IPS-18a (cell line): ENCODE data around the gene USP36.

Experiments used
- H3K27ac ChIP-seq: one replicate; pipeline ENCODE4 v1.5.1; 2013; ENCODE audit warnings: low read length
- H3K27me3 ChIP-seq: one replicate; pipeline ENCODE4 v1.6.1; 2013; ENCODE audit warnings: mild to moderate bottlenecking, low read length; ENCODE audit not compliant: control insufficient read depth, insufficient read depth
- H3K36me3 ChIP-seq: one replicate; pipeline ENCODE4 v1.6.1; 2013; ENCODE audit warnings: low read depth, low read length; ENCODE audit not compliant: control insufficient read depth
- H3K4me1 ChIP-seq: one replicate; pipeline ENCODE4 v1.6.1; 2013; ENCODE audit warnings: low read depth, low read length; ENCODE audit not compliant: control insufficient read depth
- H3K4me3 ChIP-seq: one replicate; pipeline ENCODE4 v1.5.1; 2013; ENCODE audit warnings: low read length
- H3K9ac ChIP-seq: one replicate; pipeline ENCODE4 v1.6.1; 2013; ENCODE audit warnings: mild to moderate bottlenecking, low read length, moderate library complexity
- H3K9me3 ChIP-seq: one replicate; pipeline ENCODE4 v1.6.1; 2013; ENCODE audit warnings: low read depth, low read length; ENCODE audit not compliant: control insufficient read depth

USP36 gene

GRCh38 chr17:78819806-78820792 lies 20.5 kb downstream of the USP36 start:
- Histone ChIP-seq H3K9me3 (no peaks in the 10 kb centered on the region), H3K4me3 (no peak overlapping the region), H3K27ac (no peak overlapping the region), H3K9ac (no peak overlapping the region), H3K36me3 (peaks cover 88% of the 10 kb centered on the region), H3K4me1 (no peaks in the 10 kb centered on the region), H3K27me3 (no peaks in the 10 kb centered on the region)

DNA sequence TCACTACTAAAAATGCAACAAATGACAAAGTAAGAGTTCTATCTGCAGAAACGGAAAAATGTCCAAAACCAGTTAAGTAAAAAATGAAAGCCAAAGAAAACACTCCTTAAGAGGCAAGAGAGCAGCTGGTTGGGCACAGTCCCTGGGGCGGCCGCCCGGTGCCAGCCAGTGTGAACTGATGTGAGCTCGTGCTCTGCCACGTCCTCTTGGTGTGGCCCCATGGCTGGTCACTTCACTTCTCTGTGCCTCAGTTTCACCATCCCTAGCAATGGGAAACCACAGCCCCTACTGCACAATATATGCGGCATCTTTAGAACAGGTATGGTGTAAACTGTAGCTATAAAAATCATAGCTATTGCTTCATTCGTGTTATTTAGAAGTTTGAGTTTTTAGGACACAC lies 21.2 kb downstream of the USP36 start:
- Histone ChIP-seq H3K9ac (no peak overlapping the region), H3K27me3 (no peaks in the 10 kb centered on the region), H3K9me3 (no peaks in the 10 kb centered on the region), H3K4me3 (no peak overlapping the region), H3K4me1 (no peaks in the 10 kb centered on the region), H3K36me3 (peaks cover 85% of the 10 kb centered on the region), H3K27ac (no peak overlapping the region)

DNA sequence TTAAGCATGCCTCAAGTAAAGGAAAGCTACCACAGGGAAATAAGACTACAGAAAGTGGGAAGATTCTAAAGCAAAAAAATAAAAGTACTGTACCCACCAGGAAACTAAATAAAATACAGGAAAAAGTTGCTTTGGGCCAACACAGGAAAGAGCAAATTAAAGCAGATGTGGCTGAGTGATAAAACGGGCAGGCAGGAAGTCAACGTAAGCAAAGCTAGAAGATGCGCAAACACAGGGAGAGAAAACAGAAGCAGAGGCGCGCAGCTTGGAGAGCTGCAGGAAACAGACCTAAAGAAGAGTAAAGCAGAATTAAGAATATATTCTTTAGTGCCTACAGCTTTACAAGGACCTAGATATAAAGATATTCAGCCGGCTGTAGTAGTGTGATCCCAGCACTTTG lies 21.7 kb downstream of the USP36 start:
- Histone ChIP-seq H3K27ac (no peak overlapping the region), H3K9me3 (no peaks in the 10 kb centered on the region), H3K9ac (no peak overlapping the region), H3K4me1 (no peaks in the 10 kb centered on the region), H3K4me3 (no peak overlapping the region), H3K36me3 (peaks cover 85% of the 10 kb centered on the region), H3K27me3 (no peaks in the 10 kb centered on the region)

DNA sequence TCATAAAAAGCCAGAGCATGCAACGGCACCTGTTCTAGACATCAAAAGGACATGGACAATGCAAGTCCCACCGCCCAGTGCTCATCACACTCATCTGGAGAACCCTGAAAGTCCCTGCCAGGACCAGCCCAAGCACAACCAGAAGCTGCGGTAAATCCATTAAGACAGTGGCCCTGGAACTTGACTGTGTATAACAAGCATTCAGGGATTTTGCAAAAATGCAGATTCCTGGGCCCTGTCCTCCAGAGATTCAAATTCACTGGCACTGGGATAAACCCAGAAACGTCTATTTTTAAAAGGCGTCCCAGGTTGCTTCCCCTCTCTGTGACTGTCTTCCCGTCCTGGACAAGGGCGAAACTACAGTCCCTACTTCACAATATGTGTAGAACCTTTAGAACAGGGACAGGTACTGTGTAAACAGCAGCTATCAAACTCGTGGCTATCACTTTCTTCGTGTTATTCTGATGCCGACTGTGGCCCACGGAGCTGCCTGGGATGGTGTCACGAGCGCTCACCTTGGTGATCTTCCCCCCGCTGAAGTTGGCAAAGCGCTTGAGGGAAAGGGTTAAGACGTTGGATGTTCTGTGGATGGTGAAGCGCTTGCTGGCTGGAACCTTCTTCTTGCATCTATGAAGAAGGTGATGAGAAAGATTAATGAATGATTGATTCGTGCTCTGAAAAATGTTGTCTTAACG lies 22.3 kb downstream of the USP36 start:
- Histone ChIP-seq H3K9ac (no peak overlapping the region), H3K4me1 (no peaks in the 10 kb centered on the region), H3K27me3 (no peaks in the 10 kb centered on the region), H3K27ac (no peak overlapping the region), H3K36me3 (peaks cover 85% of the 10 kb centered on the region), H3K9me3 (no peaks in the 10 kb centered on the region), H3K4me3 (no peak overlapping the region)

DNA sequence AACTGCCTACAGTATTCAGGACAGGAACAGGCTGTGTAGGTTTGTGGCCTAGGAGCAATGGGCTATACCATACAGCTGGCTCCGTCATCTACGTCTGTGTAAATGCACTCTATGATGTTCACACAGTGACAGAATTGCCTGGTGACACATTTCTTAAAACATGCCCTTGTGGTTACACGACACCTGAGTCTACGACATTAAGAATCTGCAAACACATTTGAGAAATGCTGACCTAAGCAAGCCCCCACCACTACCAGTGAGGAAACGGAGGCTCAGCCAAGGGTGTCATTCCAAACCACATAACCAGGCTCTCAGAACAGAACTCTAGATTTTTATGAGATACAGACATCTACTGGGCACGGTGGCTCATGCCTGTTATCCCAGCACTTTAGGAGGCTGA lies 23.5 kb downstream of the USP36 start:
- H3K36me3 ChIP-seq: peaks cover 85% of the 10 kb centered on the region
- H3K9me3 ChIP-seq: no peaks in the 10 kb centered on the region
- H3K4me3 ChIP-seq: no peak overlapping the region
- H3K27me3 ChIP-seq: no peaks in the 10 kb centered on the region
- H3K9ac ChIP-seq: no peak overlapping the region
- no peak overlapping the region for H3K27ac ChIP-seq
- H3K4me1 ChIP-seq: no peaks in the 10 kb centered on the region

DNA sequence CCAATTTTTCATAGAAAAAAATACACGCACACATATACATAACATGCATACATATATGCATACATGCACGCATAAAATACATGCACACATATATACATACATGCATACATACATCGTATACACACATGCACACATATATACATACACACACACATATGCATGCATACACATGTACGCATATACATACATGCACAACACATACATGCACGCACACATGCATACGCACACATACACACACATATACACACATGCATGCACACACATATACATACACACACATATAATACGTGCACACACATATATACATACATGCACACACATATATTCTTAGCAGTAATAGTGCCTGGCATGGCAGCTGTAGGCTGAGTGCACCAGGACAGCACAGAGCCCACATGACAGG lies 24.9 kb downstream of the USP36 start:
- no peaks in the 10 kb centered on the region for H3K4me1 ChIP-seq

DNA sequence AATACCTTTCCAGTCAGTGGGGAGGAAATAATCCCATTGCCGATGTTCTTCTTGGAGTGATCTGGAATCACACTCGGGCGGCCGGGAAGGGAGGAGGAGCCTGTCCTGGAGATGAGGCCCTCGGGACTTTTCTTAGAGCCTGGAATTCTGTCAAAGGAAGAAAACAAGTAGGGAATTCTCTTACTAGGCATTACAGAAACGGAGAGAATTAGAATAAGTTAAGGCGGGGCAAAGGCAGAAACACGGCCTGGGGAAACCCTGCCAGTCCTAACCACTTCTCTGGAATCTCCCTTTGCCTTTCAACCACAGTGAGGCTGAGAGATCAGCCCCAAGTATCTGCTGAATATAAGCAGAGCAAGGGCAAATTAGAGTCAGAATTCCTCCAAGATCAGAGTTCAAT lies 27.8 kb downstream of the USP36 start:
- H3K4me1 ChIP-seq: no peaks in the 10 kb centered on the region
- no peaks in the 10 kb centered on the region for H3K27me3 ChIP-seq
- H3K4me3 ChIP-seq: no peak overlapping the region
- no peak overlapping the region for H3K27ac ChIP-seq
- H3K36me3 ChIP-seq: peaks cover 87% of the 10 kb centered on the region
- no peaks in the 10 kb centered on the region for H3K9me3 ChIP-seq
- H3K9ac ChIP-seq: no peak overlapping the region

More for the DNA sequence above, 24.9 kb downstream of the USP36 start:
- Histone ChIP-seq H3K27me3 (no peaks in the 10 kb centered on the region), H3K36me3 (peaks cover 87% of the 10 kb centered on the region), H3K9me3 (no peaks in the 10 kb centered on the region), H3K27ac (no peak overlapping the region), H3K9ac (no peak overlapping the region), H3K4me3 (no peak overlapping the region)

- Histone ChIP-seq H3K27ac (no peak overlapping the region), H3K27me3 (no peaks in the 10 kb centered on the region), H3K9me3 (no peaks in the 10 kb centered on the region), H3K4me3 (no peak overlapping the region), H3K9ac (no peak overlapping the region), H3K36me3 (peaks cover 86% of the 10 kb centered on the region), H3K4me1 (no peaks in the 10 kb centered on the region)
These were observed 32.5 kb downstream of the USP36 start for GRCh38 chr17:78808163-78808562.

- Histone ChIP-seq H3K4me3 (no peak overlapping the region), H3K36me3 (peaks cover 85% of the 10 kb centered on the region)
These were observed 34.2 kb downstream of the USP36 start for GRCh38 chr17:78806451-78806850.

DNA sequence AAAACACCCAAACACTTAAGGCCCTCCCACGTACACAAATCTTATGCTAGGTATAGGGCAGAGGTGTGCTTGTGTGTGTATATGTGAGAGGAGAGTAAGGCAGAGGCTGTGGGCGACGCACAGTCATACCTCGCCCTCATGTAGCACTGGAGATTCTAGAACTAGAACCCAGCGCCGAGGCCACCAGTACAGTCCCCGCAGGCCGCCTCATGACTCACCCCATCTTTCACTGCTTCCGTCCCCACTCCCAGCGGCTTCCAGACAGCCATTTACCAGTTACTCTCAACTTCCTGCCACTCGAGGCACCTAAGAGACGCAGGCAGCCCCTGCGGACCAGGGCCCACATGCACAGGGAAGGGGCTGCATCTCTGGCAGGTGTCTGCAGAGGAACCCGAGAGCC lies 35.3 kb downstream of the USP36 start:
- H3K4me3 ChIP-seq: no peak overlapping the region
- H3K9ac ChIP-seq: no peak overlapping the region
- H3K36me3 ChIP-seq: peaks cover 77% of the 10 kb centered on the region
- H3K27me3 ChIP-seq: no peaks in the 10 kb centered on the region
- no peaks in the 10 kb centered on the region for H3K9me3 ChIP-seq
- no peaks in the 10 kb centered on the region for H3K4me1 ChIP-seq
- H3K27ac ChIP-seq: no peak overlapping the region

More at GRCh38 chr17:78806451-78806850, 34.2 kb downstream of the USP36 start:
- H3K4me1 ChIP-seq: no peaks in the 10 kb centered on the region
- H3K27me3 ChIP-seq: no peaks in the 10 kb centered on the region
- H3K9me3 ChIP-seq: no peaks in the 10 kb centered on the region
- no peak overlapping the region for H3K27ac ChIP-seq
- H3K9ac ChIP-seq: no peak overlapping the region

DNA sequence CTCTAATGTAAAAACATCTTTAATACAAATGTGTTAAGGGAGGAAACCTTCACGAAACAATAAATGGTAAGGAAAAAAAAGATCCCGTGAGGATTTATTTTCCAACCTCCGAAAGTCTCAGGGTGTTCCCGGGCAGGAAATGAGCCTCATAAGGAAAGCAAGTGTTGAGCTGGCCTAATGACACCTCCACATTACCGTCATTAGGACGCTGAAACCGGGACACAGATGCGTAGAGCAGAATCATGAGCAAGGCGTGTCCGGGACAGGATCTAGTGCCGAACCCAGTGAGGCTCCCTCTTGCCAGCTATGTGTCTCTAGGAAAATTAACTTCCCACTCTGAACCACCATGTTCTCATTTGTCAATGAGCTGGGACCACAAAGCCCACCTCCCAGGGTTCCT lies 35.8 kb downstream of the USP36 start:
- Histone ChIP-seq H3K9me3 (no peaks in the 10 kb centered on the region), H3K9ac (no peak overlapping the region), H3K27me3 (no peaks in the 10 kb centered on the region), H3K4me3 (no peak overlapping the region), H3K4me1 (no peaks in the 10 kb centered on the region), H3K27ac (no peak overlapping the region), H3K36me3 (peaks cover 72% of the 10 kb centered on the region)
